SK-N-MC (cell line): ENCODE data around the gene TCF23.

Source experiments
- EZH2 ChIP-seq: fragments of 200-600 bp; sonication (generic); IDR thresholded peaks from one replicate; pipeline ENCODE4 v1.6.1; 2017; ENCODE audit warnings: antibody characterized with exemption
- POLR2AphosphoS5 ChIP-seq: IDR thresholded peaks from 2 replicates; pipeline ENCODE4 v1.6.1; 2012; ENCODE audit warnings: mild to moderate bottlenecking, low read depth, low read length, borderline replicate concordance

DNA sequence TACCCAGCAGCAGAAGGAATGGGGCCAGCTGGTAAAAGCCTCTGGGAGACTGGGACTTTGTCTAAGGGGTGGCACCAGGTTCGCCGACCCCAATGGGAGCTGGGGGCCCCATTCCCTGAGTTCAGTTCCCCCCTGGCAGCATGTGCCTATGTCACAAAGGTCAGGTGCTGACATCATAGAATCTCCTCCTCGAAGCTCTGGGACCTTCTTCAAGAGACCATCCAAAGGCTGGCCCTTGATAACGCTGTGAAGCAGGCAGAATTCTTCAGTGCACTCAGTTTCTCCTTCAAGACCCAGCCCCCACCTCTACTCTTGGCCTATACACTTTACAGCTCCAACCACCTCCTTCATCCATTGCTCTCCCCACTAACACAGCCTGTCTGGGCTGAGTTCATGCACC is 9.5 kb upstream of the TCF23 start, which contains the start of gene PRR30:
- TF ChIP-seq POLR2AphosphoS5 (no peak), EZH2 (no peak)
